Endodermal cell (in vitro differentiated cells): Measurements from ENCODE around the gene PAN3. TPM values are rescaled to one million over a fixed set of nuclear protein-coding genes. Genes with fewer than 3 reads are reported as not detected.

Source experiments
- DNase-seq: peaks from one replicate; pipeline ENCODE4 v3.0.0-alpha.2; 2017
- H3K27ac ChIP-seq: 2 replicates; pipeline ENCODE4 v1.5.1; 2013; ENCODE audit warnings: mild to moderate bottlenecking, low read depth, low read length, moderate library complexity
- H3K27me3 ChIP-seq: 2 replicates; pipeline ENCODE4 v1.6.1; 2013; ENCODE audit warnings: mild to moderate bottlenecking, low read length, moderate library complexity; ENCODE audit not compliant: insufficient read depth, control insufficient read depth, poor library complexity, severe bottlenecking
- H3K36me3 ChIP-seq: 2 replicates; pipeline ENCODE4 v1.7.0; 2013; ENCODE audit warnings: mild to moderate bottlenecking, low read length, moderate library complexity; ENCODE audit not compliant: control insufficient read depth, insufficient read depth
- H3K4me1 ChIP-seq: one replicate; pipeline ENCODE4 v1.7.0; 2013; ENCODE audit warnings: low read length; ENCODE audit not compliant: control insufficient read depth, insufficient read depth
- H3K4me3 ChIP-seq: 2 replicates; pipeline ENCODE4 v1.5.1; 2013; ENCODE audit warnings: mild to moderate bottlenecking, low read length, moderate library complexity
- H3K9ac ChIP-seq: 2 replicates; pipeline ENCODE4 v1.6.1; 2013; ENCODE audit warnings: mild to moderate bottlenecking, low read length, moderate library complexity; ENCODE audit not compliant: poor library complexity, severe bottlenecking; ENCODE audit errors: extremely low read depth
- H3K9me3 ChIP-seq: 2 replicates; pipeline ENCODE4 v1.6.1; 2013; ENCODE audit warnings: mild to moderate bottlenecking, low read length, moderate library complexity; ENCODE audit not compliant: control insufficient read depth
- H3K27ac Mint-ChIP-seq: 2 replicates; pipeline ENCODE4 v1.8.0; 2020; ENCODE audit warnings: mixed read lengths
- H3K27me3 Mint-ChIP-seq: 2 replicates; pipeline ENCODE4 v1.8.0; 2021; ENCODE audit warnings: mild to moderate bottlenecking, mixed read lengths; ENCODE audit not compliant: insufficient read depth
- H3K36me3 Mint-ChIP-seq: 2 replicates; pipeline ENCODE4 v1.8.0; 2020; ENCODE audit warnings: low read depth, mixed read lengths
- H3K4me1 Mint-ChIP-seq: 2 replicates; pipeline ENCODE4 v1.8.0; 2020; ENCODE audit warnings: mixed read lengths
- H3K4me3 Mint-ChIP-seq: 2 replicates; pipeline ENCODE4 v1.8.0; 2020; ENCODE audit warnings: mild to moderate bottlenecking, moderate library complexity, mixed read lengths
- H3K9me3 Mint-ChIP-seq: 2 replicates; pipeline ENCODE4 v1.8.0; 2020; ENCODE audit warnings: mild to moderate bottlenecking, mixed read lengths
- WGBS, 2 experiments: methylation state at CpG; one replicate each; pipeline versions ENCODE4 v1.1.5 to v1.1.7; 2013; ENCODE audit warnings: missing lambda C conversion rate in 2 of 2, mixed read lengths in 1 of 2; ENCODE audit not compliant: insufficient coverage in 1 of 2, insufficient read length in 1 of 2; 5-methylcytosine and 5-hydroxymethylcytosine counted together
- total RNA-seq, 2 donors: library from RNA; stranded (reverse); fragmentation: NEBNext Ultra II Directional in 1 of 2; extraction: Animal tissue kit (Norgen Biotek cat#: 25700) in 1 of 2; gene quantifications; 2 replicates in 1 of 2; 3 replicates in 1 of 2; pipeline ENCODE4 v1.2.1, GENCODE V29; 2021
- TF ChIP-seq, protein P1 (sequence below): fragments of 200-600 bp; sonication (generic); conservative IDR thresholded peaks from 2 replicates; pipeline ENCODE4 v1.5.0; 2021; ENCODE audit warnings: antibody characterized with exemption, mild to moderate bottlenecking

PAN3 gene
- total RNA-seq, 2 donors from 2014 or later: 73.5 to 73.8 TPM

GRCh38 chr13:28117689-28118377, 20.5 kb upstream of the PAN3 start:
- no peak overlapping the region for H3K27ac ChIP-seq
- no peaks in the 10 kb centered on the region for H3K4me1 ChIP-seq
- H3K27me3 ChIP-seq: no peaks in the 10 kb centered on the region
- Mint-ChIP-seq H3K27me3 (no peaks in the 10 kb centered on the region), H3K9me3 (no peaks in the 10 kb centered on the region), H3K4me3 (no peak overlapping the region), H3K27ac (no peak overlapping the region), H3K4me1 (peaks cover 2% of the 10 kb centered on the region), H3K36me3 (no peaks in the 10 kb centered on the region)
- H3K9me3 ChIP-seq: no peaks in the 10 kb centered on the region
- TF ChIP-seq, protein P1, sequence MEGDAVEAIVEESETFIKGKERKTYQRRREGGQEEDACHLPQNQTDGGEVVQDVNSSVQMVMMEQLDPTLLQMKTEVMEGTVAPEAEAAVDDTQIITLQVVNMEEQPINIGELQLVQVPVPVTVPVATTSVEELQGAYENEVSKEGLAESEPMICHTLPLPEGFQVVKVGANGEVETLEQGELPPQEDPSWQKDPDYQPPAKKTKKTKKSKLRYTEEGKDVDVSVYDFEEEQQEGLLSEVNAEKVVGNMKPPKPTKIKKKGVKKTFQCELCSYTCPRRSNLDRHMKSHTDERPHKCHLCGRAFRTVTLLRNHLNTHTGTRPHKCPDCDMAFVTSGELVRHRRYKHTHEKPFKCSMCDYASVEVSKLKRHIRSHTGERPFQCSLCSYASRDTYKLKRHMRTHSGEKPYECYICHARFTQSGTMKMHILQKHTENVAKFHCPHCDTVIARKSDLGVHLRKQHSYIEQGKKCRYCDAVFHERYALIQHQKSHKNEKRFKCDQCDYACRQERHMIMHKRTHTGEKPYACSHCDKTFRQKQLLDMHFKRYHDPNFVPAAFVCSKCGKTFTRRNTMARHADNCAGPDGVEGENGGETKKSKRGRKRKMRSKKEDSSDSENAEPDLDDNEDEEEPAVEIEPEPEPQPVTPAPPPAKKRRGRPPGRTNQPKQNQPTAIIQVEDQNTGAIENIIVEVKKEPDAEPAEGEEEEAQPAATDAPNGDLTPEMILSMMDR: no peak
- H3K4me3 ChIP-seq: no peak overlapping the region
- no peak overlapping the region for H3K9ac ChIP-seq
- no peaks in the 10 kb centered on the region for H3K36me3 ChIP-seq
- DNase-seq: peak; percentile 59
- 84 to 89% methylated on average over 7 to 9 of the region's 9 CpGs for WGBS, 2 experiments

- no peaks in the 10 kb centered on the region for H3K36me3 Mint-ChIP-seq
- Histone ChIP-seq H3K36me3 (no peaks in the 10 kb centered on the region), H3K27ac (no peak overlapping the region), H3K9ac (no peak overlapping the region), H3K4me1 (no peaks in the 10 kb centered on the region), H3K27me3 (no peaks in the 10 kb centered on the region), H3K4me3 (no peak overlapping the region), H3K9me3 (no peaks in the 10 kb centered on the region)
- no peak overlapping the region for H3K4me3 Mint-ChIP-seq
- H3K27me3 Mint-ChIP-seq: no peaks in the 10 kb centered on the region
- TF ChIP-seq, protein P1: no peak
- DNase-seq: no peak
- peaks cover 2% of the 10 kb centered on the region for H3K4me1 Mint-ChIP-seq
- H3K9me3 Mint-ChIP-seq: no peaks in the 10 kb centered on the region
- no peak overlapping the region for H3K27ac Mint-ChIP-seq
Observed at GRCh38 chr13:28120317-28120716, 18.0 kb upstream of the PAN3 start.

DNA sequence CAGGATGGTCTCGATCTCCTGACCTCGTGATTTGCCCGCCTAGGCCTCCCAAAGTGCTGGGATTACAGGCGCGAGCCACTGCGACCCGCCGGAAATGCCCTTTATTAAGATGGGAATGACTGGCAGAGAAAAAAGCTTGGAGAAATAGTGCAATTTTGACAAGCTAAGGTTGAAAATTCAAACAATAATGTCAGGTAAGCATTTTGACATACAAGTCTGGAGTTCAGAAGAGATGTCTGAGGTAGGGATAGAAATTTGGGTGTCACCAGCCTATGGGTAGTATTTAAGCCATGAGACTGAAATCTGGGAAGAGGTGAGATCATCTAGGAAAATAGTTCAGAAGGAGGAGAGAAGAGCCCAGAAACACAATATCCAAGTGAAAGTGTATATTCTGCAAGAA, 17.1 kb upstream of the PAN3 start:
- TF ChIP-seq, protein P1: no peak
- Mint-ChIP-seq H3K27ac (no peak overlapping the region), H3K9me3 (no peaks in the 10 kb centered on the region), H3K36me3 (no peaks in the 10 kb centered on the region), H3K4me1 (peaks cover under 1% of the 10 kb centered on the region), H3K4me3 (no peak overlapping the region), H3K27me3 (no peaks in the 10 kb centered on the region)
- WGBS, 2 experiments: 91 to 94% methylated on average over 8 of the region's 8 CpGs
- H3K27ac ChIP-seq: no peak overlapping the region
- no peaks in the 10 kb centered on the region for H3K4me1 ChIP-seq
- no peak overlapping the region for H3K4me3 ChIP-seq
- H3K27me3 ChIP-seq: no peaks in the 10 kb centered on the region
- no peak for DNase-seq
- no peak overlapping the region for H3K9ac ChIP-seq
- H3K9me3 ChIP-seq: no peaks in the 10 kb centered on the region
- no peaks in the 10 kb centered on the region for H3K36me3 ChIP-seq
